Stimulated activated CD8-positive, alpha-beta memory T cell treated with anti-CD3 and anti-CD28 coated beads, Interleukin-12 subunit alpha, Interleukin-12 subunit beta, amount 100 ng/mL, for 1 hour (primary cell): ENCODE measurements around the gene TCF4.

Experiments
- DNase-seq: peaks from one replicate; pipeline ENCODE4 v3.0.0-alpha.2; 2020; ENCODE audit warnings: low read depth

Gene TCF4

GRCh38 chr18:55320424-55321264 is 267.3 kb downstream of the TCF4 start:
- no peak for DNase-seq

GRCh38 chr18:55319459-55320193 is 268.4 kb downstream of the TCF4 start:
- DNase-seq, result no peak

- DNase-seq, result no peak
Measured at GRCh38 chr18:55318951-55319441, 269.0 kb downstream of the TCF4 start.

- DNase-seq, result no peak
Measured at GRCh38 chr18:55317864-55318263, 270.1 kb downstream of the TCF4 start.

GRCh38 chr18:55317324-55317723 is 270.7 kb downstream of the TCF4 start:
- no peak for DNase-seq

- DNase-seq, result no peak
Measured at GRCh38 chr18:55316486-55317184, 271.4 kb downstream of the TCF4 start.

GRCh38 chr18:55314615-55315237 is 273.3 kb downstream of the TCF4 start:
- no peak for DNase-seq

GRCh38 chr18:55314031-55314430 is 274.0 kb downstream of the TCF4 start:
- DNase-seq, result no peak

GRCh38 chr18:55310863-55311262 is 277.1 kb downstream of the TCF4 start:
- no peak for DNase-seq

GRCh38 chr18:55310044-55310676 is 277.8 kb downstream of the TCF4 start:
- DNase-seq, result no peak

- no peak for DNase-seq
Measured at GRCh38 chr18:55309249-55309648, 278.7 kb downstream of the TCF4 start.

GRCh38 chr18:55307505-55307904 is 280.5 kb downstream of the TCF4 start:
- DNase-seq, result no peak

- no peak for DNase-seq
Measured at GRCh38 chr18:55306359-55307024, 281.5 kb downstream of the TCF4 start.

GRCh38 chr18:55302167-55302833 is 285.7 kb downstream of the TCF4 start:
- DNase-seq, result no peak

- no peak for DNase-seq
Measured at GRCh38 chr18:55301824-55302166, 286.2 kb downstream of the TCF4 start.

GRCh38 chr18:55300936-55301531 is 287.0 kb downstream of the TCF4 start:
- DNase-seq, result no peak

GRCh38 chr18:55300421-55300935 is 287.5 kb downstream of the TCF4 start:
- no peak for DNase-seq

GRCh38 chr18:55296778-55297177 is 291.2 kb downstream of the TCF4 start:
- DNase-seq, result no peak

- no peak for DNase-seq
Measured at GRCh38 chr18:55296115-55296514, 291.9 kb downstream of the TCF4 start.

- DNase-seq, result no peak
Measured at GRCh38 chr18:55290898-55291297, 297.1 kb downstream of the TCF4 start.
